Endothelial cell of umbilical vein (primary cell): ENCODE measurements around the gene SLC38A1. TPM values are rescaled to one million over a fixed set of nuclear protein-coding genes. Genes with fewer than 3 reads are reported as not detected.

ENCODE experiments used
- BruUV-seq: library from RNA; stranded (reverse); fragments of 400-500 nt; replicated peaks from 2 replicates; lab custom pipeline; 2021; lab: Mats Ljungman, UMichigan
- CTCF ChIA-PET: fragments of 300-600, 350-600 bp; sonication (Branson Sonifier 250); formaldehyde crosslinking; loops from one replicate; lab custom pipeline; 2021; ENCODE audit warnings: antibody characterized with exemption, inconsistent platforms; lab: Charles Lee
- POLR2A ChIA-PET: fragments of 300-600, 350-600 bp; sonication (Branson Sonifier 250); formaldehyde crosslinking; loops from one replicate; lab custom pipeline; 2021; ENCODE audit warnings: antibody characterized with exemption, inconsistent platforms; lab: Charles Lee
- DNase-seq: peaks from one replicate; pipeline ENCODE4 v3.0.0-alpha.2; 2011; ENCODE audit warnings: low read depth, low spot score
- FAIRE-seq: peaks from 2 replicates; lab custom pipeline; 2011; peaks lifted over from hg19 to GRCh38; lab: Jason Lieb, UNC
- H2AFZ ChIP-seq: 2 replicates; pipeline ENCODE4 v1.6.0; 2012; ENCODE audit warnings: low read depth, low read length, control low read depth, inconsistent platforms
- H3K27ac ChIP-seq: 2 replicates; pipeline ENCODE4 v1.5.1; 2011; ENCODE audit warnings: low read depth, mild to moderate bottlenecking, control low read depth, low read length, moderate library complexity; ENCODE audit not compliant: insufficient read depth
- H3K27me3 ChIP-seq, 2 experiments: 2 replicates each; pipeline versions ENCODE4 v1.6.0 to v1.6.1; 2011; ENCODE audit warnings: low read length in 2 of 2, mixed read lengths in 1 of 2; ENCODE audit not compliant: control insufficient read depth in 2 of 2, insufficient read depth in 2 of 2
- H3K36me3 ChIP-seq, 2 experiments: 2 replicates in 1 of 2; 3 replicates in 1 of 2; pipeline ENCODE4 v1.5.1; 2011; ENCODE audit warnings: low read length in 2 of 2, mild to moderate bottlenecking in 1 of 2, moderate library complexity in 1 of 2; ENCODE audit not compliant: control insufficient read depth in 2 of 2, insufficient read depth in 2 of 2; ENCODE audit errors: extremely low read depth in 1 of 2
- H3K4me1 ChIP-seq: 3 replicates; pipeline ENCODE4 v1.5.1; 2011; ENCODE audit warnings: mild to moderate bottlenecking, low read length; ENCODE audit not compliant: control insufficient read depth, insufficient read depth; ENCODE audit errors: extremely low read depth
- H3K4me2 ChIP-seq: 2 replicates; pipeline ENCODE4 v1.6.1; 2011; ENCODE audit warnings: low read length, control low read depth, mixed read lengths; ENCODE audit not compliant: insufficient read depth
- H3K4me3 ChIP-seq, 3 experiments: fragments of 200-600 bp in 1 of 3; sonication (generic), shearing (Covaris generic) in 1 of 3; replicated peaks in 1 of 3; 2 replicates each; pipeline ENCODE4 v1.5.1; 2011 to 2016; ENCODE audit warnings: control low read depth in 3 of 3, low read length in 3 of 3, mild to moderate bottlenecking in 2 of 3, inconsistent platforms in 1 of 3, low read depth in 1 of 3, moderate library complexity in 1 of 3; ENCODE audit not compliant: insufficient read depth in 1 of 3
- H3K79me2 ChIP-seq: 2 replicates; pipeline ENCODE4 v1.6.0; 2012; ENCODE audit warnings: low read length, inconsistent platforms; ENCODE audit not compliant: control insufficient read depth, insufficient read depth
- H3K9ac ChIP-seq: replicated peaks from 2 replicates; pipeline ENCODE3; 2011; ENCODE audit warnings: low read length, control low read depth; ENCODE audit not compliant: insufficient read depth; ENCODE audit errors: extremely low read depth
- H3K9me1 ChIP-seq: replicated peaks from 3 replicates; pipeline ENCODE4 v1.6.0; 2011; ENCODE audit warnings: mild to moderate bottlenecking, low read length; ENCODE audit not compliant: control insufficient read depth, insufficient read depth; ENCODE audit errors: extremely low read depth
- H3K9me3 ChIP-seq: replicated peaks from 2 replicates; pipeline ENCODE4 v1.5.1; 2012; ENCODE audit warnings: low read length, inconsistent platforms; ENCODE audit not compliant: control insufficient read depth, insufficient read depth
- H4K20me1 ChIP-seq: replicated peaks from 2 replicates; pipeline ENCODE3; 2011; ENCODE audit warnings: mild to moderate bottlenecking, low read length; ENCODE audit not compliant: control insufficient read depth, insufficient read depth; ENCODE audit errors: extremely low read depth
- EZH2 ChIP-seq: IDR thresholded peaks from 2 replicates; pipeline ENCODE4 v1.6.1; 2012; ENCODE audit warnings: borderline replicate concordance, low read depth, mild to moderate bottlenecking, moderate library complexity, low read length, inconsistent platforms; ENCODE audit not compliant: severe bottlenecking
- FOS ChIP-seq: IDR thresholded peaks from 2 replicates; pipeline ENCODE4 v1.6.1; 2011; ENCODE audit warnings: mild to moderate bottlenecking, low read length, moderate library complexity, borderline replicate concordance; ENCODE audit not compliant: insufficient read depth
- GATA2 ChIP-seq: IDR thresholded peaks from 2 replicates; pipeline ENCODE4 v1.7.0; 2011; ENCODE audit warnings: low read depth, mild to moderate bottlenecking, moderate library complexity, mixed read lengths, low read length; ENCODE audit not compliant: insufficient read length, insufficient read depth
- JUN ChIP-seq: IDR thresholded peaks from 2 replicates; pipeline ENCODE4 v1.6.1; 2011; ENCODE audit warnings: borderline replicate concordance, low read depth; ENCODE audit not compliant: insufficient read length, insufficient read depth
- MYC ChIP-seq: IDR thresholded peaks from one replicate; pipeline ENCODE4 v1.6.1; 2011; ENCODE audit warnings: mild to moderate bottlenecking, low read depth, low read length
- POLR2A ChIP-seq: IDR thresholded peaks from 2 replicates; pipeline ENCODE4 v1.6.1; 2012; ENCODE audit warnings: low read depth, mild to moderate bottlenecking, control low read depth, low read length
- POLR2AphosphoS5 ChIP-seq: IDR thresholded peaks from 2 replicates; pipeline ENCODE4 v1.6.1; 2012; ENCODE audit warnings: low read depth, mild to moderate bottlenecking, control low read depth, low read length, moderate library complexity; ENCODE audit not compliant: insufficient read depth
- dilution Hi-C: fragments of 300-500 bp; cut with MboI; formaldehyde crosslinking; loops from one replicate; pipeline ENCODE4 v1.15.0; 2019; ENCODE audit warnings: low sequenced_read_pairs; ENCODE audit not compliant: extremely low pct_ligation_motif_present
- intact Hi-C: fragments of 100-400 bp; cut with micrococcal nuclease; formaldehyde crosslinking; loops from one replicate; pipeline ENCODE4 v1.10.0; 2022
- polyA plus RNA-seq, 4 experiments: library from polyadenylated mRNA; depleted of rRNA in 3 of 4; stranded (reverse) in 3 of 4; unstranded in 1 of 4; fragments of >200 nt; gene quantifications; 2 replicates each; pipeline versions ENCODE4 v1.2.1 to v1.2.3, GENCODE V29; 2011 to 2012; ENCODE audit warnings: missing spikeins in 1 of 4
- total RNA-seq: library from RNA; stranded (reverse); gene quantifications from 2 replicates; pipeline ENCODE4 v1.2.3, GENCODE V29; 2021
- TF ChIP-seq, protein P1 (sequence below), 2 donors: IDR thresholded peaks; 1 replicate in 1 of 2; 2 replicates in 1 of 2; pipeline ENCODE4 v1.5.1; 2011; ENCODE audit warnings: low read length in 2 of 2, mild to moderate bottlenecking in 2 of 2, moderate library complexity in 2 of 2, control low read depth in 1 of 2, inconsistent platforms in 1 of 2, low read depth in 1 of 2; ENCODE audit not compliant: insufficient read depth in 1 of 2; ENCODE audit errors: extremely low read depth in 1 of 2
- TF ChIP-seq, protein P2 (sequence below): IDR thresholded peaks from 2 replicates; pipeline ENCODE4 v1.6.1; 2011; ENCODE audit not compliant: insufficient read depth, insufficient read length

The SLC38A1 gene
- total and polyA plus RNA-seq, 2 donors (not counting 3 experiments of a cell fraction or from before 2014, with no cell fraction given): 23.6 to 86.4 TPM

DNA sequence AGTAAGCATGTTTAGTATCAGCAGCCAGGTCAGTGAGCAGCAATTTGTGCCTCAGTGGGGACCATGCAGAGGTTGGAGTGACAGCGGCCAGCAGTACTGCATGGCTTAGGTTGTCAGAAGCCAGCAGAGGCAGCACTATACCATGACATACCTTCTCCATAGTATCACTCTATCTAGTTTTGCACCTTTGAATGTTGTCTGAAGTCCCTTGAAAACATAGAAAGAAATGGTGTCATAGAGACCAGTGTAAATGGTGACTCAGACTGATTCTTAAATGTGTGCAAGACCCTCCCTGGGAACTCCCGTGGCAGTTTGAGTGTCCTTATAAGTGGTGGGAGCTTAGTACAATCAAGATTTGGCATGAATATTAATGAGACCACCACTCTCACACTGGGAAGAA, 124.4 kb downstream of the SLC38A1 start:
- no peaks in the 10 kb centered on the region for H3K9me1 ChIP-seq
- no peak overlapping the region for H3K27ac ChIP-seq
- ChIA-PET POLR2A (no interaction called here), CTCF (interaction anchor here (3.1 kb wide), 1 partner anchor 20 kb away, joined by 12 read pairs; no protein-coding TSS in a partner anchor)
- dilution Hi-C loops (no loop called here), intact Hi-C loops (no loop called here)
- FAIRE-seq (no peak), DNase-seq (no peak)
- no peaks in the 10 kb centered on the region for H4K20me1 ChIP-seq
- no peaks in the 10 kb centered on the region for H3K36me3 ChIP-seq
- no TSS peak for BruUV-seq
- H3K79me2 ChIP-seq: no peaks in the 10 kb centered on the region
- peaks cover 6 to 22% of the 10 kb centered on the region in 2 experiments for H3K27me3 ChIP-seq
- no peak overlapping the region for H3K4me2 ChIP-seq
- H3K4me1 ChIP-seq: no peaks in the 10 kb centered on the region
- TF ChIP-seq FOS (no peak), GATA2 (no peak), JUN (no peak), POLR2AphosphoS5 (no peak), MYC (no peak), POLR2A (no peak), EZH2 (no peak)
- TF ChIP-seq, protein P1, sequence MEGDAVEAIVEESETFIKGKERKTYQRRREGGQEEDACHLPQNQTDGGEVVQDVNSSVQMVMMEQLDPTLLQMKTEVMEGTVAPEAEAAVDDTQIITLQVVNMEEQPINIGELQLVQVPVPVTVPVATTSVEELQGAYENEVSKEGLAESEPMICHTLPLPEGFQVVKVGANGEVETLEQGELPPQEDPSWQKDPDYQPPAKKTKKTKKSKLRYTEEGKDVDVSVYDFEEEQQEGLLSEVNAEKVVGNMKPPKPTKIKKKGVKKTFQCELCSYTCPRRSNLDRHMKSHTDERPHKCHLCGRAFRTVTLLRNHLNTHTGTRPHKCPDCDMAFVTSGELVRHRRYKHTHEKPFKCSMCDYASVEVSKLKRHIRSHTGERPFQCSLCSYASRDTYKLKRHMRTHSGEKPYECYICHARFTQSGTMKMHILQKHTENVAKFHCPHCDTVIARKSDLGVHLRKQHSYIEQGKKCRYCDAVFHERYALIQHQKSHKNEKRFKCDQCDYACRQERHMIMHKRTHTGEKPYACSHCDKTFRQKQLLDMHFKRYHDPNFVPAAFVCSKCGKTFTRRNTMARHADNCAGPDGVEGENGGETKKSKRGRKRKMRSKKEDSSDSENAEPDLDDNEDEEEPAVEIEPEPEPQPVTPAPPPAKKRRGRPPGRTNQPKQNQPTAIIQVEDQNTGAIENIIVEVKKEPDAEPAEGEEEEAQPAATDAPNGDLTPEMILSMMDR (IDR thresholded peaks at IDR 0.05; ENCODE audit: extremely low read depth in 1 of 2, insufficient read depth in 1 of 2, low read depth in 1 of 2, low read length in 2 of 2): no peak
- TF ChIP-seq, protein P2, sequence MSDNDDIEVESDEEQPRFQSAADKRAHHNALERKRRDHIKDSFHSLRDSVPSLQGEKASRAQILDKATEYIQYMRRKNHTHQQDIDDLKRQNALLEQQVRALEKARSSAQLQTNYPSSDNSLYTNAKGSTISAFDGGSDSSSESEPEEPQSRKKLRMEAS: no peak
- H3K9me3 ChIP-seq: no peaks in the 10 kb centered on the region
- H2AFZ ChIP-seq: no peak overlapping the region
- H3K9ac ChIP-seq: no peak overlapping the region
- no peak overlapping the region for H3K4me3 ChIP-seq
